Stimulated activated CD4-positive, alpha-beta T cell treated with anti-CD3 and anti-CD28 coated beads, TNF-alpha, amount 100 ng/mL, for 1 hour (primary cell): ENCODE measurements around the gene SLC38A1.
"Not testable (repeated sequence)": the region's sequence is repeated elsewhere in the genome, so short reads cannot be mapped to it uniquely, and the experiment has no call there.

Source experiments
- DNase-seq, 3 donors: peaks; one replicate each; pipeline ENCODE4 v3.0.0-alpha.2; 2020; ENCODE audit warnings: low read depth in 3 of 3, low spot score in 1 of 3

Gene SLC38A1

GRCh38 chr12:46174061-46174662 is 94.7 kb downstream of the SLC38A1 start:
- no peak for DNase-seq

- no peak for DNase-seq
Measured at GRCh38 chr12:46168426-46168825, 100.4 kb downstream of the SLC38A1 start.

GRCh38 chr12:46167412-46167811 is 101.4 kb downstream of the SLC38A1 start:
- no peak for DNase-seq

GRCh38 chr12:46165191-46165590 is 103.7 kb downstream of the SLC38A1 start:
- DNase-seq: no peak

GRCh38 chr12:46164186-46164761 is 104.6 kb downstream of the SLC38A1 start:
- no peak for DNase-seq

GRCh38 chr12:46162549-46163076 is 106.2 kb downstream of the SLC38A1 start:
- not testable (repeated sequence) for DNase-seq

- no peak for DNase-seq
Measured at GRCh38 chr12:46160981-46161690, 107.7 kb downstream of the SLC38A1 start.

GRCh38 chr12:46160101-46160980 is 108.5 kb downstream of the SLC38A1 start:
- no peak for DNase-seq

GRCh38 chr12:46159309-46159901 is 109.4 kb downstream of the SLC38A1 start:
- DNase-seq: no peak

- DNase-seq: no peak
Measured at GRCh38 chr12:46158501-46158900, 110.3 kb downstream of the SLC38A1 start.

GRCh38 chr12:46154221-46154985 is 114.4 kb downstream of the SLC38A1 start:
- no peak for DNase-seq

- DNase-seq: no peak
Measured at GRCh38 chr12:46153268-46153872, 115.5 kb downstream of the SLC38A1 start.

- DNase-seq: no peak
Measured at GRCh38 chr12:46152456-46152855, 116.4 kb downstream of the SLC38A1 start.

- no peak for DNase-seq
Measured at GRCh38 chr12:46150735-46151134, 118.1 kb downstream of the SLC38A1 start.

GRCh38 chr12:46149905-46150304 is 118.9 kb downstream of the SLC38A1 start:
- DNase-seq: no peak

GRCh38 chr12:46149079-46149464 is 119.8 kb downstream of the SLC38A1 start:
- no peak for DNase-seq

GRCh38 chr12:46148327-46149078 is 120.3 kb downstream of the SLC38A1 start:
- DNase-seq: no peak

GRCh38 chr12:46147144-46147543 is 121.7 kb downstream of the SLC38A1 start:
- DNase-seq: no peak

GRCh38 chr12:46145881-46146280 is 123.0 kb downstream of the SLC38A1 start:
- DNase-seq: no peak
